HL-60 (cell line): ENCODE data around the gene CYP27A1.

Source experiments
- DNase-seq, 2 experiments: peaks; one replicate each; pipeline ENCODE4 v3.0.0-alpha.2; 2010 to 2020; ENCODE audit warnings: low read depth in 1 of 2, low spot score in 1 of 2
- H3K27ac ChIP-seq: fragments of 250-450 bp; sonication (Bioruptor Pico); replicated peaks from 2 replicates; pipeline ENCODE4 v1.5.1; 2020; ENCODE audit warnings: mild to moderate bottlenecking, moderate library complexity
- H3K27me3 ChIP-seq: fragments of 250-450 bp; sonication (Bioruptor Pico); 2 replicates; pipeline ENCODE4 v1.5.1; 2021; ENCODE audit warnings: mild to moderate bottlenecking, moderate library complexity; ENCODE audit not compliant: insufficient read depth, poor library complexity, severe bottlenecking
- H3K4me3 ChIP-seq: replicated peaks from 2 replicates; pipeline ENCODE4 v1.5.1; 2011; ENCODE audit warnings: mild to moderate bottlenecking, control low read depth, low read length; ENCODE audit not compliant: insufficient read depth
- CTCF ChIP-seq: IDR thresholded peaks from one replicate; pipeline ENCODE4 v1.5.1; 2011; ENCODE audit warnings: low read length, control low read depth, inconsistent platforms; ENCODE audit not compliant: insufficient read depth
- GABPA ChIP-seq: IDR thresholded peaks from 2 replicates; pipeline ENCODE4 v1.6.1; 2012; ENCODE audit warnings: low read depth
- POLR2AphosphoS5 ChIP-seq: IDR thresholded peaks from 2 replicates; pipeline ENCODE4 v1.6.1; 2012; ENCODE audit warnings: low read depth
- SPI1 ChIP-seq: IDR thresholded peaks from 2 replicates; pipeline ENCODE4 v1.6.1; 2012; ENCODE audit warnings: low read depth, mild to moderate bottlenecking, borderline replicate concordance
- TF ChIP-seq, protein P1 (sequence below): IDR thresholded peaks from 2 replicates; pipeline ENCODE4 v1.6.1; 2012; ENCODE audit warnings: low read depth; ENCODE audit not compliant: insufficient replicate concordance

CYP27A1 gene

GRCh38 chr2:218807626-218808025, 25.7 kb downstream of the CYP27A1 start:
- Histone ChIP-seq H3K4me3 (no peak overlapping the region), H3K27ac (no peak overlapping the region), H3K27me3 (no peaks in the 10 kb centered on the region)
- TF ChIP-seq, protein P1, sequence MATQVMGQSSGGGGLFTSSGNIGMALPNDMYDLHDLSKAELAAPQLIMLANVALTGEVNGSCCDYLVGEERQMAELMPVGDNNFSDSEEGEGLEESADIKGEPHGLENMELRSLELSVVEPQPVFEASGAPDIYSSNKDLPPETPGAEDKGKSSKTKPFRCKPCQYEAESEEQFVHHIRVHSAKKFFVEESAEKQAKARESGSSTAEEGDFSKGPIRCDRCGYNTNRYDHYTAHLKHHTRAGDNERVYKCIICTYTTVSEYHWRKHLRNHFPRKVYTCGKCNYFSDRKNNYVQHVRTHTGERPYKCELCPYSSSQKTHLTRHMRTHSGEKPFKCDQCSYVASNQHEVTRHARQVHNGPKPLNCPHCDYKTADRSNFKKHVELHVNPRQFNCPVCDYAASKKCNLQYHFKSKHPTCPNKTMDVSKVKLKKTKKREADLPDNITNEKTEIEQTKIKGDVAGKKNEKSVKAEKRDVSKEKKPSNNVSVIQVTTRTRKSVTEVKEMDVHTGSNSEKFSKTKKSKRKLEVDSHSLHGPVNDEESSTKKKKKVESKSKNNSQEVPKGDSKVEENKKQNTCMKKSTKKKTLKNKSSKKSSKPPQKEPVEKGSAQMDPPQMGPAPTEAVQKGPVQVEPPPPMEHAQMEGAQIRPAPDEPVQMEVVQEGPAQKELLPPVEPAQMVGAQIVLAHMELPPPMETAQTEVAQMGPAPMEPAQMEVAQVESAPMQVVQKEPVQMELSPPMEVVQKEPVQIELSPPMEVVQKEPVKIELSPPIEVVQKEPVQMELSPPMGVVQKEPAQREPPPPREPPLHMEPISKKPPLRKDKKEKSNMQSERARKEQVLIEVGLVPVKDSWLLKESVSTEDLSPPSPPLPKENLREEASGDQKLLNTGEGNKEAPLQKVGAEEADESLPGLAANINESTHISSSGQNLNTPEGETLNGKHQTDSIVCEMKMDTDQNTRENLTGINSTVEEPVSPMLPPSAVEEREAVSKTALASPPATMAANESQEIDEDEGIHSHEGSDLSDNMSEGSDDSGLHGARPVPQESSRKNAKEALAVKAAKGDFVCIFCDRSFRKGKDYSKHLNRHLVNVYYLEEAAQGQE = no peak
- no peak for TF ChIP-seq CTCF
- TF ChIP-seq POLR2AphosphoS5 = no peak
- TF ChIP-seq SPI1 = no peak
- TF ChIP-seq GABPA = no peak
- no peak for DNase-seq

GRCh38 chr2:218809515-218809914, 27.6 kb downstream of the CYP27A1 start:
- H3K27me3 ChIP-seq = no peaks in the 10 kb centered on the region
- no peak overlapping the region for H3K4me3 ChIP-seq
- DNase-seq = no peak
- H3K27ac ChIP-seq = no peak overlapping the region
- TF ChIP-seq POLR2AphosphoS5 = no peak
- TF ChIP-seq CTCF = no peak
- TF ChIP-seq, protein P1 = no peak
- TF ChIP-seq GABPA = no peak

DNA sequence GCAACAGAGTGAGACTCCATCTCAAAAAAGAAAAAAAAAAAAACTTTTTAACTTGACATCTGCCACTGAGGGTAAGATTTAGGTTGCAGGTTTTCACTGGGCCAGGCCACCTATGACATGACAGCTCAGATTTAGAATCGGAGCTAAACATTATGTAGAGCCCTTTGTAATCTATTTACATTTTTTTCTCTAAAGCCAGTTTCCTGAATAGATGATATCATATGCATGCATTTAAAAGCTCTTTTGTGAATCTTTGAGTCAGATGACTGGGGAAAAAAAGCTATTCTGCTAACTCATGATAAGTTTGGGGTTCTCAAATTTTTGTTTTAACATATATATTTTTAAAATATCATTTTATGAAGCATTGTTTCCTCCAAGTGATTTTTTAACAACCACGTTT, 28.3 kb downstream of the CYP27A1 start:
- Histone ChIP-seq H3K27ac (no peak overlapping the region), H3K27me3 (no peaks in the 10 kb centered on the region)
- TF ChIP-seq SPI1 = no peak
- TF ChIP-seq, protein P1 = no peak
- TF ChIP-seq POLR2AphosphoS5 = no peak
- no peak for TF ChIP-seq GABPA
- TF ChIP-seq CTCF = no peak

More for the DNA sequence above, 28.3 kb downstream of the CYP27A1 start:
- DNase-seq = no peak
- H3K4me3 ChIP-seq = no peak overlapping the region
